GM04503 (cell line): Measurements from ENCODE around the gene HBG1.
"Not testable (repeated sequence)": the region's sequence is repeated elsewhere in the genome, so short reads cannot be mapped to it uniquely, and the experiment has no call there.

Source experiments
- DNase-seq: peaks from one replicate; pipeline ENCODE4 v3.0.0-alpha.2; 2012; ENCODE audit warnings: low read depth

Gene HBG1

GRCh38 chr11:5249807-5250396 lies at the start of gene HBG1:
Gene HBG1 (minus strand): TSS chr11:5249857. CDS start chr11:5249804, 53 bp downstream.
- DNase-seq = not testable (repeated sequence)

DNA sequence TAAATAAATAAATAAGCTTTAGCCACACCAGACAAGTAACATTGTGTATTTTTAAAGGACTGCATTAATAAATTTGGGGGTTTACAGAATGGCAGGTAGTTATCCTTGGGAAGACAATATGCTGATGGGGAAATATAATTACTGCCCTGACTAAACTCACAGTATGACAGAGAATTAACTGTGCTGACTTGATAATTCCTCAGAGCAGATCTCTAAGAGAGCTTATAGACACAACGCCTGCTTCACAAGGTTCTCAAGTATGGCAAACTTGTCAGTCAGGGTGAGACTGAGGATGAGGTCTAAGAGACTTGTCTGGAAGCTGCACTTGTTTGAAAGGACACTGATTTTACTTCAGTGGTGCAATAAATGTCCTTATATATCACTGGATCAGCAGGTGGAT lies 48.8 kb upstream of the HBG1 start:
- DNase-seq = no peak

DNA sequence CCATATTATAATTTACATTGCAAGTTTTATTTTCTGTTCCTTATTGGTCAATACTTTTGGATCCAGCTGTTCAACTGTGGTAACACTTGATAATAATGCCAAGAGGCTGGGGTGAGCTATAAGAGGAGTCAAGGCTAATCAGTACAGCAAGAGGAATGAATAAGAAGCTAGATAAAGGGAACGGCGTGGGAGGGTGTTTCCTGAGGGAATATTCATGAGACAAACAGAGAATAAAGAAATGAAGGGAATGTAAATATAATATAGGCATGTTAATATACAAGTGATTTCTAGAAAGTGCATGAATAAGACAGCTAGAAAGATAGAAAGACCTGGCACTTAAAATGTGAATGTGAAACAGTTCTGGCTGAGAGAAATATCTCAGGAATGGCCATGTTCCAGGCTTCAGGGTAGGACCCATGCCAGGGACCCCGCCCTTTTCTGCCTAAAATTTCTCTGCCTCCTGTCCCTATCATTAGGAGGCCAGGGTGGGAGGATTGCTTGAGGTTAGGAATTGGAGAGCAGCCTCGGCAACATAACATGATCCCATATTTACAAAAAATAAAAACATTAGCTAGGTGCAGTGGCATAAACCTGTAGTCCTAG lies 48.2 kb upstream of the HBG1 start:
- DNase-seq = no peak

- not testable (repeated sequence) for DNase-seq
Observed at GRCh38 chr11:5294342-5294995, 44.8 kb upstream of the HBG1 start.

DNA sequence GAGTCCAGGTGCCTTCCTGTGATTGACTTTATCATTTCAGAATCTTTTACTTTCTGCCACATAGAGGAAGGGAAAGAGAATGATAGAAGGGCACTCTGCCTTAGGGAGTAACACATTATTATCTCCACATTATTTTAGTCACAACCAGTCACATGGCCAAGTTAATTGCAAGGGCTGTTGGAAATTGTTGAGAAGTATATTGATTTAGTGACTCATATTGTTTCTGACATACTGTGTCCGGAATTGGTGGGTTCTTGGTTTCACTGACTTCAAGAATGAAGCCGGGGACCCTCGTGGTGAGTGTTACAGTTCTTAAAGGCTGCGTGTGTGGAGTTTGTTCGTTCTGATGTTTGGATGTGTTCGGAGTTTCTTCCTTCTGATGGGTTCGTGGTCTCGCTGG lies 43.4 kb upstream of the HBG1 start:
- no peak for DNase-seq

DNA sequence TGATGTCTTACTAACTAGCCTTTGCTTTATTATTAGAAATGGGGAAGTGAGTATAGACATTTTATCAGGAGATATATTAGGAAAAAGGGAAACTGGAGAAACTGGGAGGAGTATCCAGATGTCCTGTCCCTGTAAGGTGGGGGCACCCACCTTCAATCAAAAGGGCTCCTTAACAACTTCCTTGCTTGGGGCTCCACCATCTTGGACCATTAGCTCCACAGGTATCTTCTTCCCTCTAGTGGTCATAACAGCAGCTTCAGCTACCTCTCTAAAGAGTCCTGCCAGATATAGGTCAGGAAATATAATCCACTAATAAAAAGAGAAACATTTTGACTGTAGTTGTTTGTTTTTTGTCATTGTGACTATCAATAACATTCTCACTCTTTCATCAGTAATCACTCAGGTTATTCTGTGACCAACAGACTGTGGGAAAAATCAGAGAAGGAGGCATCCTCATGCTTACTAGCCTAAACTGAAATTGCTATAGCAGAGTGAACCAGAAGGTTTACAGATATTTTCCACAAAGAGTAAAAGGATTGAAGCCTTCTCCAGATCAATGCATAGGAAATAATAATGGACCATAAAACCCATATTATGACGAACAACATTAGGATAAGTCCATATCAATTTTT lies 41.7 kb upstream of the HBG1 start:
- DNase-seq = no peak

GRCh38 chr11:5290106-5290505 lies 40.4 kb upstream of the HBG1 start:
- DNase-seq = no peak

- DNase-seq = no peak
Observed at GRCh38 chr11:5289696-5290095, 40.0 kb upstream of the HBG1 start.

DNA sequence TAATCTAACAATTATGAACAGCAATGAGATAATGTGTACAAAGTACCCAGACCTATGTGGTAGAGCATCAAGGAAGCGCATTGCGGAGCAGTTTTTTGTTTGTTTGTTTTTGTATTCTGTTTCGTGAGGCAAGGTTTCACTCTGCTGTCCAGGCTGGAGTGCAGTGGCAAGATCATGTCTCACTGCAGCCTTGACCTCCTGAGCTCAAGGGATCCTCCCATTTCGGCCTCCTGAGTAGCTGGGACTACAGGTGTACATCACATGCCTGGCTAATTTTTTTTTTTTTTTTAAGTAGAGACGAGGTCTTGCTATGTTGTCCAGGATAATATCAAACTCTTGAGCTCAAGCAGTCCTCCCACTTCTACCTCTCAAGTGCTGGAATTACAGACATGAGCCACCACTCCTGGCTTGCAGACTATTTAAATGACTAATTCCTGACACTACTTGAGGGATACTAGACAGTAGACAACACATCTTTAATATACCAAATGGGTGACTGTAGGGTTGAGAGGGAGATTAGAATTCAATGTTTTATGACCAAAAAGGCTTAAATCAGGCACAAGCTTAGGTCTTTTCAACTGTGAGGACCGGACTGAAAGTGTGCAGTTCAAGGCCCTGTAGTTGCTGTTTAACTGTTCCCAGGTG lies 39.4 kb upstream of the HBG1 start:
- no peak for DNase-seq

- no peak for DNase-seq
Observed at GRCh38 chr11:5288108-5288905, 38.6 kb upstream of the HBG1 start.

DNA sequence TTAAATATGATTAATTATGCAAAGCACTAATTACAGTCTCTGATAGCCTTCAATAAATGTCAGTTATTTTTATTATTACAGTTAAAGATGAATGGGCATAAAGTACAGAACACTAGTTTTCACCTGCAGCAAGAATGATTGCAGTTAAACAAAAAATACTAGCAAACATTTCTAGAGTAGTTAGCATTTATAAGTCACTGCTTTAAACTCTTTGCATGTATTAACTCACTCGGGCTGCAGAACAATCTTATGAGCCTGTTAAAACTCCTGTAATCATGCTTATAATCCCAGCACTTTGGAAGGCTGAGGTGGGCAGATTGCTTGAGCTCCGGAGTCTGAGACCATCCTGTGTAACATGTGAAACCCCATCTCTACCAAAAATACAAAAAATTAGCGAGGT lies 37.2 kb upstream of the HBG1 start:
- no peak for DNase-seq

DNA sequence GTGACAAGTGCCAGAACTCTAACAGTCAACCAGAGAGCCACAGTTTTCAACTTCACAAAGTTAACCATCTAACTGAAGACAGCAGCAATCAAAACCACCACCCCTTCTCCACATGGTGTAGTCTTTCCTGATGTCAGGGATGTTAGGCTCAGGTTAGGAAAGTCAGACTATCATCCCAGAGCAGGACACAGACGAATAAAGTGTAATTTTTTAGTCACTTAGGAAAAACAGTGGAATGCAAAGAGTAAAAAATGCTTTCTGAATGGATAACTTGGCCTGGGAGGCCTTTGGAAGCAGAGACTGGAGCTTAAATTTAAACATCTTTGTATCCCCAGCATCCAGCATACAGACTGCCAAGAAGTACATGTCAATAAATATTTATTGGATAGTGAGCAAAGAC lies 36.7 kb upstream of the HBG1 start:
- DNase-seq = no peak

- DNase-seq = no peak
Observed at GRCh38 chr11:5285703-5286340, 36.2 kb upstream of the HBG1 start.

DNA sequence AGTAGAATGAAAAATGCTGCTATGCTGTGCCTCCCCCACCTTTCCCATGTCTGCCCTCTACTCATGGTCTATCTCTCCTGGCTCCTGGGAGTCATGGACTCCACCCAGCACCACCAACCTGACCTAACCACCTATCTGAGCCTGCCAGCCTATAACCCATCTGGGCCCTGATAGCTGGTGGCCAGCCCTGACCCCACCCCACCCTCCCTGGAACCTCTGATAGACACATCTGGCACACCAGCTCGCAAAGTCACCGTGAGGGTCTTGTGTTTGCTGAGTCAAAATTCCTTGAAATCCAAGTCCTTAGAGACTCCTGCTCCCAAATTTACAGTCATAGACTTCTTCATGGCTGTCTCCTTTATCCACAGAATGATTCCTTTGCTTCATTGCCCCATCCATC lies 35.0 kb upstream of the HBG1 start:
- DNase-seq = no peak

DNA sequence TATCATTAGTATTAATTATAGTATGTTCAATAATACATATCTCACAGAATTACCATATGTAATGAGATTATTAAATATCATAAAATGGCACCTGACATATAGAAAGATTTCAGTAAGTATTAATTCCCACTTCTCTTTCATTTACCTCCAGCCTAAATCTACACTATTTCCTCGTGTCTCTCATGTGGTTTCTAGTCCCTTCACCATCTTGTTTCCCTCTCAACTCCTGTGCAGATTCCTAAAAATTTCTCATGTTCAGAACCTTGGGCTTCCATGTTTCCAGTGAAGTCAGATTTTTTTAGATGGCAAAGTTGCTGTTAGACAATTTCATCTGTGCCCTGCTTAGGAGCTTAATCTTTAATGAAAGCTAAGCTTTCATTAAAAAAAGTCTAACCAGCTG lies 34.2 kb upstream of the HBG1 start:
- no peak for DNase-seq

DNA sequence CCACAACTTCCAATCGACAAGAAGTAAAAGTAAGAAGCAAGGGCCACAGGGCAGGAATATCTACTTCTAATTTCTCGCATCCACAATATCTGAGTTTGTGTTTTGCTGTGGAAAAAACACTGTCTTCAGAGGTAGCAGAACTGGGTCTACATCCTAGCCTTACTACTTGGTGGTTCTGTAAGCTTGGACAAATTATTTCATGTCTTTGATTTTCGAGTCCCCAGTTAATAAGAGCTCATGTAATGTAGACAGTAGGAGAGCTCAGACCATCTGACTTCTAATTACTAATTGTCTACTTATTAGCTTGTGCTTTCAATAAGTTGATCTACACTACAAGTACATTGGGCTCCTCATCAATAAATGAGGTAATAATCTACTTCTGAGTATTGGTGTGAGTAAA lies 33.4 kb upstream of the HBG1 start:
- no peak for DNase-seq

DNA sequence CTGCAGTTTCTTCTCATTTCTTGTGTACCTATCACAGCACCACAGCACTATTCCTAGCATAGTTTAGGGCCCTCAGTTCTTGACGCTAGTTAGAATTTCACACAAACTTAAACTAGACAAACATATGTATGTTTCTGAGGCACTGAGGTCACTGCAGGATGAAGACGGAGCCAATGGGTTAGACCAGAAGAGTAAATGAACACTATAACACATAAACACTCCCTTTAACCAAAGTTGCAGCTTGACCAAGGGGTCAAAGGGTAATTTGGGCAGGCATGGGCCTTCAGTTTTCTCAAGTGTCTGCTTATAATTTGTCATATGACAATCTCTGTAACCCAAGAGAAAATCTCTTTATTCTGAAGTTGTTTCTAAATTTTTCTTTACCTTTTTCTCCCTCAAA lies 33.0 kb upstream of the HBG1 start:
- DNase-seq = no peak

DNA sequence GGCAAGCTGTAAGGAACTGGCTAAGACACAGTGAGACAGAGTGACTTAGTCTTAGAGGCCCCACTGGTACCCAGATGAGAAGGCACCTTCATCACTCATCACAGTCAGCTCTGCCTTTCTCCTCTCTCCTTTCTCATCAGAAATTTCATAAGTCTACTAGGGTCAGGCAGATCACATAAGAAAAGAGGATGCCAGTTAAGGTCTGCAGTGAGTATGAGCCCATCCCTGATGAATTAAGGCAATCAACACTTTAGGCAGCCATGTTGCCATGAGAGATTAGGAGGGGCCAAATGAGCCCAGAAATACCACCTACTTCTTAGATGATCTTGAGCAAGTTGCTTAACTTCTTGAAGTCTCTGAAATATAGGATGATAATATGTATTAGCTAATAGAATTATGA lies 31.9 kb upstream of the HBG1 start:
- DNase-seq = no peak

DNA sequence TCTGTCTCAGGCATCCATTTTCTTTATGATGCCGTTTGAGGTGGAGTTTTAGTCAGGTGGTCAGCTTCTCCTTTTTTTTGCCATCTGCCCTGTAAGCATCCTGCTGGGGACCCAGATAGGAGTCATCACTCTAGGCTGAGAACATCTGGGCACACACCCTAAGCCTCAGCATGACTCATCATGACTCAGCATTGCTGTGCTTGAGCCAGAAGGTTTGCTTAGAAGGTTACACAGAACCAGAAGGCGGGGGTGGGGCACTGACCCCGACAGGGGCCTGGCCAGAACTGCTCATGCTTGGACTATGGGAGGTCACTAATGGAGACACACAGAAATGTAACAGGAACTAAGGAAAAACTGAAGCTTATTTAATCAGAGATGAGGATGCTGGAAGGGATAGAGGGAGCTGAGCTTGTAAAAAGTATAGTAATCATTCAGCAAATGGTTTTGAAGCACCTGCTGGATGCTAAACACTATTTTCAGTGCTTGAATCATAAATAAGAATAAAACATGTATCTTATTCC lies 31.0 kb upstream of the HBG1 start:
- peak; percentile 97 for DNase-seq

DNA sequence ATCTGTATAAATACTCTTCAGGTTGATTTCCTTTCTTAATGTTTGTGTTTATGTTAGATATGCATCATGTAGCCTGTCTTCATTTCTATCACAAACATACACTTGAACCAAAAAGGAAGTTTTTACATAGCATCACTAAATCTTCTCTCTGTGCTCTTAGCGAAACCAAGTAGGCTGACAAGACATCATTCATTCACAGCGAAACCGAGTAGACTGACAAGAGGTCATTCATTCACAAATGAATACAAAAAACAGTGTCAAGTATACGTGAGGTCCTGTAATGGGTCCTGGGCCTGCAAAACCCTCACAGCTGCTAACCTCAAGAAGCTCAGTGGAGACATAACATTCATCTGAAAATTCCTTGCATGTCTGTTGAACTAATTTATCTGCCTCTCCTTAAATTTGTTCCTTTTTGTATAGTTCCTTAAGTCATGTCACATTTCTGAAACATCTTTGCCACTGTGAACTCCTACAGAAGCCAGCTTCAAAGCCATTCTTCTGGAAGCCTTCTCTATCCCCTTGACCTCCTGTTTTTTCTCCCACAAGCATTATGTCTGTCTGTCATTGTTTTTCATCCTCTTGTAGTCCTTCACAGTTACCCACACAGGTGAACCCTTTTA lies 29.9 kb upstream of the HBG1 start:
- DNase-seq = no peak
